ENCODE measurements around the gene UTP14A.
A peak's percentile ranks its signal among the peaks of the same experiment; 100 is the strongest.

Gene UTP14A

DNA sequence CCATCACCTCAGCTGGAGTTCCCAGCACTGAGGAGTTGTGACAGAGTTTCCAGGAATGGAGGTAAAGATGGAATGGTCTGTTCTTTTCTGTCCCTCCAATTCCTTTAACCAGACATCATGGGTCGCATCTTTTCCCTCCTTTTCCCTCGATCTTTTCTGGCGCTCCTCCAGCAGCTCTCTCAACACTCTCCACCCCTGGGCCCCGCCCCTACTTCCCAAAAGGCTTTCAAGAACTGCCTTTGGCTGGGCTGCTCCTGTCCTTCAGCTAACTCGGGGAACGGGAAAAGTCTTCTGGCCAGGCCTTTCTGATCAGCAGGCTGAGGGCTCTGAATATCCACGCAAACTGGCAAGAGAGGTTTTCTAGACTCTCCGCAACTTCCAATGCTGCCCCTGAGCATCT is 34.0 kb downstream of the UTP14A start:
- no peaks in the 10 kb centered on the region for H3K27me3 ChIP-seq (ENCODE audit: control insufficient read depth in 1 of 2, insufficient read depth in 2 of 2, low read length in 2 of 2)
- H3K4me3 ChIP-seq (ENCODE audit: low read depth in 1 of 2, low read length in 2 of 2): no peak overlapping the region
- H3K4me1 ChIP-seq (ENCODE audit: control insufficient read depth in 1 of 2, insufficient read depth in 2 of 2, low read length in 2 of 2): no peaks in the 10 kb centered on the region
- no peak overlapping the region for H3K9ac ChIP-seq (ENCODE audit: low read depth in 1 of 2, low read length in 2 of 2)
- H3K9me3 ChIP-seq (ENCODE audit: control insufficient read depth in 1 of 2, low read length in 2 of 2): no peaks in the 10 kb centered on the region
- H3K27ac ChIP-seq (ENCODE audit: low read depth, low read length): no peak overlapping the region
- no peaks in the 10 kb centered on the region for H3K36me3 ChIP-seq (ENCODE audit: control insufficient read depth in 1 of 2, insufficient read depth in 2 of 2, low read length in 2 of 2)

DNA sequence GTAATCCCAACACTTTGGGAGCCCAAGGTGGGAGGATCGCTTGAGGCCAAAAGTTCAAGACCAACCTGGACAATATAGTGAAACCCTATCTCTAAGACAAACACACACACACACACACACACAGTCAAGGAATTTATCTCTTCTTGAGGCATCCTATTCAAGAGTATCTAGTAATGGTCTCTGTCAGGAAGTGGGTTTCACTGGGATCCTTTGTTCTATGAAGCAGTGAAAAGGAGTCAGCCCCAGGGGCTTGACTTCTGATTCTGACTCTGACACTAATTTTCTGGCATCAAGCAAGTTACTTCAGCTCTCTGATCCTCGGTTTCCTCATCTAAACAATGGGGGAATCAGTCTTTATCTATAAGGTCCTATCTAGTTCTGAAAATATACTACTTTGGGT is 34.8 kb downstream of the UTP14A start:
- Histone ChIP-seq H3K9me3 (ENCODE audit: control insufficient read depth in 1 of 2, low read length in 2 of 2) (no peaks in the 10 kb centered on the region), H3K27me3 (ENCODE audit: control insufficient read depth in 1 of 2, insufficient read depth in 2 of 2, low read length in 2 of 2) (no peaks in the 10 kb centered on the region), H3K27ac (ENCODE audit: low read depth, low read length) (no peak overlapping the region), H3K9ac (ENCODE audit: low read depth in 1 of 2, low read length in 2 of 2) (no peak overlapping the region), H3K4me1 (ENCODE audit: control insufficient read depth in 1 of 2, insufficient read depth in 2 of 2, low read length in 2 of 2) (no peaks in the 10 kb centered on the region), H3K36me3 (ENCODE audit: control insufficient read depth in 1 of 2, insufficient read depth in 2 of 2, low read length in 2 of 2) (no peaks in the 10 kb centered on the region), H3K4me3 (ENCODE audit: low read depth in 1 of 2, low read length in 2 of 2) (no peak overlapping the region)

DNA sequence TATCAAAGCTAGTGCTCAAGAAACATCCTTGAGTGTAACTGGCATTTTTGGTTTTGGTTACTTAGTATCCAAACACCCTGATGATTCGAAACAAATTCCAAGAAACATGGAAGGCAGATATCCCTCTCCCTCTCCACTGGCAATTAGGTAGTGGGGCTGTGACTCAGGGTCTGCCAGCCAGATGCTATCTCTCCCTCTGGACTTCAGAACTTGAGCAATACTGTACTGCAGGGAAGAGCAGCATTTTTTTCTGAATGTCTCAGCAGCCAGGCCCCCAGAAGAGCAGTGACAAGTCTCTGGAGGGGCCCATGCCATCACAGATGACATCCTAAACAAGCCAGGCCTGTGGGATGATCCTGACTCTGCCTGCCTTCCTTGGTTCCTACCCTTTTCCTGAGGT is 39.2 kb downstream of the UTP14A start:
- Histone ChIP-seq H3K27me3 (ENCODE audit: control insufficient read depth in 1 of 2, insufficient read depth in 2 of 2, low read length in 2 of 2) (no peaks in the 10 kb centered on the region), H3K36me3 (ENCODE audit: control insufficient read depth in 1 of 2, insufficient read depth in 2 of 2, low read length in 2 of 2) (no peaks in the 10 kb centered on the region), H3K4me3 (ENCODE audit: low read depth in 1 of 2, low read length in 2 of 2) (no peak overlapping the region), H3K4me1 (ENCODE audit: control insufficient read depth in 1 of 2, insufficient read depth in 2 of 2, low read length in 2 of 2) (no peaks in the 10 kb centered on the region), H3K9ac (ENCODE audit: low read depth in 1 of 2, low read length in 2 of 2) (no peak overlapping the region), H3K27ac (ENCODE audit: low read depth, low read length) (no peak overlapping the region), H3K9me3 (ENCODE audit: control insufficient read depth in 1 of 2, low read length in 2 of 2) (no peaks in the 10 kb centered on the region)

DNA sequence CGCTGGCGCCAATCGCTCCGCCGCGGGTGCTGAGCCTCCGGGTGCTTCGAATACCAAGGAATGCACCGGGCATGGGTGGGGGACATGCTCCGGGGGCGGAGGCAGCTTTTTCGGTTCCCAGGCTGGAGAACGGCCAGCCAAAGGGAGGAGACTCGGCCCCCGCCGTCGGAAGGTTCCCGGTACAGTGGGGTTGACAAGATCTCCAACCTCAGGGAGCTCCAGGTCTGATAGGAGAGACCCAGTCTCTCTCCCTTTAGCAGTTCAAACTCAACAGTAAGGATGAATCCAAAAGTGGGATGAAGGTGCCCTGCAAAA is 47.3 kb downstream of the UTP14A start:
- Histone ChIP-seq H3K36me3 (ENCODE audit: control insufficient read depth in 1 of 2, insufficient read depth in 2 of 2, low read length in 2 of 2) (no peaks in the 10 kb centered on the region), H3K4me3 (ENCODE audit: low read depth in 1 of 2, low read length in 2 of 2) (no peak overlapping the region), H3K9ac (ENCODE audit: low read depth in 1 of 2, low read length in 2 of 2) (no peak overlapping the region), H3K27me3 (ENCODE audit: control insufficient read depth in 1 of 2, insufficient read depth in 2 of 2, low read length in 2 of 2) (no peaks in the 10 kb centered on the region), H3K27ac (ENCODE audit: low read depth, low read length) (no peak overlapping the region), H3K9me3 (ENCODE audit: control insufficient read depth in 1 of 2, low read length in 2 of 2) (no peaks in the 10 kb centered on the region), H3K4me1 (ENCODE audit: control insufficient read depth in 1 of 2, insufficient read depth in 2 of 2, low read length in 2 of 2) (peaks cover 0 to 7% of the 10 kb centered on the region in 2 donors)

DNA sequence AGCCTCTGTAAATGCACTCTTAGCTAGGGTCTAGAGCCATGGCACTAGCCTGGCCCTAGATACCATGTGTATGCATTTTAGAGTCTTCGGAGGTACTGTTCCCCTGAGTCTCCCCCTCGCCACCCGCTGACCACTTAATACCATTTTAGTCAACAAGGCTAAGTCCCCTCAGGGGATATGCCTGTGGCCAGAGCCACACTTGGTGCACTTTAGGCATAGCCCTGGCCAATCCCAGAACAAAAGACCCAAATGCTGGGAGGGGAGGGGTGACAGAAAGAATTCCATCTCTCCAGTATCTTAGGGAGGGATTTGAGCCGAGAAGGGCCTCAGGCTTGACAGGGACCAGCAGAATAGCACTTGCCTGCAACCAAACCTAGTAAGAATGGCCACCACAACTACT is 47.9 kb downstream of the UTP14A start:
- Histone ChIP-seq H3K9ac (ENCODE audit: low read depth in 1 of 2, low read length in 2 of 2) (no peak overlapping the region), H3K27ac (ENCODE audit: low read depth, low read length) (no peak overlapping the region), H3K27me3 (ENCODE audit: control insufficient read depth in 1 of 2, insufficient read depth in 2 of 2, low read length in 2 of 2) (no peaks in the 10 kb centered on the region), H3K4me3 (ENCODE audit: low read depth in 1 of 2, low read length in 2 of 2) (no peak overlapping the region), H3K9me3 (ENCODE audit: control insufficient read depth in 1 of 2, low read length in 2 of 2) (no peaks in the 10 kb centered on the region), H3K36me3 (ENCODE audit: control insufficient read depth in 1 of 2, insufficient read depth in 2 of 2, low read length in 2 of 2) (no peaks in the 10 kb centered on the region), H3K4me1 (ENCODE audit: control insufficient read depth in 1 of 2, insufficient read depth in 2 of 2, low read length in 2 of 2) (peaks cover 5 to 7% of the 10 kb centered on the region in 2 donors)

DNA sequence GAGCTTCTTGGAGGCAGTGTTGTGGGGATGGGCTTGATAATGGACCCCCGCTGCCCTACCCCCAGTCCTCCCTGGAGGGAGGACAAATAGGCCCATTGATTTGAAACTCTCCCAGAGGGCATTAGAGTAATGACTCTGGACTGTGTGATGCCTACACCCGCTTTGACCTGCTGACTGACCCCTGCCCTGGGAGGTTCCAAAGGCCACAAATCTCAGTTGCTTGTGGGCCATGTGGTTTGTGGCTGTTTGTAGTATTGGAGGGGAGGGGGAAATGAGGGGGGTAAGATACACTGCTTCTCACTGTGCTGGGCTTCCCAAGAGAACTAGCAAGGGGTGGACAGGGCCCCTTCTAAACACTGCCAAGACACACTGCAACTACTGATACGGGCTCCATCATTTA is 48.8 kb downstream of the UTP14A start:
- no peak overlapping the region for H3K9ac ChIP-seq (ENCODE audit: low read depth in 1 of 2, low read length in 2 of 2)
- no peak overlapping the region for H3K4me3 ChIP-seq (ENCODE audit: low read depth in 1 of 2, low read length in 2 of 2)
- H3K9me3 ChIP-seq (ENCODE audit: control insufficient read depth in 1 of 2, low read length in 2 of 2): no peaks in the 10 kb centered on the region
- H3K27ac ChIP-seq (ENCODE audit: low read depth, low read length): no peak overlapping the region
- H3K4me1 ChIP-seq (ENCODE audit: control insufficient read depth in 1 of 2, insufficient read depth in 2 of 2, low read length in 2 of 2): peaks cover 7 to 14% of the 10 kb centered on the region in 2 donors
- no peaks in the 10 kb centered on the region for H3K36me3 ChIP-seq (ENCODE audit: control insufficient read depth in 1 of 2, insufficient read depth in 2 of 2, low read length in 2 of 2)
- H3K27me3 ChIP-seq (ENCODE audit: control insufficient read depth in 1 of 2, insufficient read depth in 2 of 2, low read length in 2 of 2): no peaks in the 10 kb centered on the region

DNA sequence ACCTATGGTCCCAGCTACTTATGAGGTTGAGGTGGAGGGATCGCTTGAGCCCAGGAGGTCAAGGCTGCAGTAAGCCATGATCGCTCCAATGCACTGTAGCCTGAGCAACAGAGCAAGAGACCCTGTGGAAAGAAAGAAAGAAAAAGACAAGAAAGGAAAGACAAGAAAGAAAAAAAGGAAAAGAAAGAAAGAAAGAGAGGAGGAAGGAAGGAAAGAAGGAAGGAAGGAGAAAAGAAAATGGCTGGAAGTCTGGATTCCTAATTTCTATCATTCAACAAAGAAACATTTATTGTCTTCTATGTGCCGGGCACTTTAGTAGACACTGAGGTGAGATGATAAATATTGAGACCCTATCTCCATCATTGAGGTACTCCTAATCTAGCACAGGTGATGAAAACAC is 49.7 kb downstream of the UTP14A start:
- Histone ChIP-seq H3K27me3 (ENCODE audit: control insufficient read depth in 1 of 2, insufficient read depth in 2 of 2, low read length in 2 of 2) (no peaks in the 10 kb centered on the region), H3K4me1 (ENCODE audit: control insufficient read depth in 1 of 2, insufficient read depth in 2 of 2, low read length in 2 of 2) (peaks cover 10 to 16% of the 10 kb centered on the region in 2 donors)

DNA sequence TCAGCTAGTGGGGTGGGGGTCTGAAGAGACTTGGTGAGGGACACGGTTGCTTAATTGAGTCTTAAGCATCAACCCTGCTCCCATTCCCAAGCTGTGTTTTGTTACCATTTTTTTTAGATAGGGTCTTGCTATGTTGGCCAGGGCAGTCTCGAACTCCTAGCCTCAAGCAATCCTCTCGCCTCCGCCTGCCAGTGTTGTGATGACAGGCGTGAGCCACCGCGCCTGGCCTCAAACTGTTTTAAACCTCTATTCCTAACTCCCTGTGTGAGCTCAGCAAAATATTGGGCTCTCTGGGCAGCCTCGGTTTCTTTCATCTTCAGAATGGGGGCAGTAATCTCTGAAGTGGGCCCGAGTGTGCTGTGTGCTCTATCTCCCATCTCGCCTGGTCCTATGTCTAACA is 50.2 kb downstream of the UTP14A start:
- Histone ChIP-seq H3K36me3 (ENCODE audit: control insufficient read depth in 1 of 2, insufficient read depth in 2 of 2, low read length in 2 of 2) (no peaks in the 10 kb centered on the region), H3K27me3 (ENCODE audit: control insufficient read depth in 1 of 2, insufficient read depth in 2 of 2, low read length in 2 of 2) (no peaks in the 10 kb centered on the region), H3K9ac (ENCODE audit: low read depth in 1 of 2, low read length in 2 of 2) (no peak overlapping the region), H3K4me3 (ENCODE audit: low read depth in 1 of 2, low read length in 2 of 2) (no peak overlapping the region), H3K4me1 (ENCODE audit: control insufficient read depth in 1 of 2, insufficient read depth in 2 of 2, low read length in 2 of 2) (peaks cover 10 to 16% of the 10 kb centered on the region in 2 donors), H3K9me3 (ENCODE audit: control insufficient read depth in 1 of 2, low read length in 2 of 2) (no peaks in the 10 kb centered on the region), H3K27ac (ENCODE audit: low read depth, low read length) (no peak overlapping the region)

More for the DNA sequence above, 49.7 kb downstream of the UTP14A start:
- Histone ChIP-seq H3K9ac (ENCODE audit: low read depth in 1 of 2, low read length in 2 of 2) (no peak overlapping the region), H3K4me3 (ENCODE audit: low read depth in 1 of 2, low read length in 2 of 2) (no peak overlapping the region), H3K36me3 (ENCODE audit: control insufficient read depth in 1 of 2, insufficient read depth in 2 of 2, low read length in 2 of 2) (no peaks in the 10 kb centered on the region), H3K9me3 (ENCODE audit: control insufficient read depth in 1 of 2, low read length in 2 of 2) (no peaks in the 10 kb centered on the region), H3K27ac (ENCODE audit: low read depth, low read length) (no peak overlapping the region)

DNA sequence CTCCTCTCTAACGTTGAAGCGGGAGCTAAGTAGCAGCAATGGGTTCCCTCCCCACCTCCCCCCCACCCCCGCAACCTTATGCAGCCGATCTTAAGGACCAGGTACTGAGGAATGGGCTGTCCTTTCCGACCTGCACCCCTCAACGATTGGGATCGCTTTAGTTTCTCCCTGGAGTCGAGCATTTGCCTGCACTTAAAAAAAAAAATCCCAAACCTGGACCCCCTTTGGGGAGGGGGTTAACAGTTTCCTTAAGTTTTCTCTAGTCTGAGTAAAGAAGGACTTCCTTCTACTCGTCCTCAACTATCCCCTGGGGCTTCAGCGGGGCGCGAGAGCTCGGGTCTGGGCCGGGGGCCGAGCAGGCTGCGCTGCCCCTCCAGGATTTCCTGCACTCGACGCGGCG is 50.8 kb downstream of the UTP14A start:
- H3K4me1 ChIP-seq (ENCODE audit: control insufficient read depth in 1 of 2, insufficient read depth in 2 of 2, low read length in 2 of 2): peaks cover 14 to 16% of the 10 kb centered on the region in 2 donors

DNA sequence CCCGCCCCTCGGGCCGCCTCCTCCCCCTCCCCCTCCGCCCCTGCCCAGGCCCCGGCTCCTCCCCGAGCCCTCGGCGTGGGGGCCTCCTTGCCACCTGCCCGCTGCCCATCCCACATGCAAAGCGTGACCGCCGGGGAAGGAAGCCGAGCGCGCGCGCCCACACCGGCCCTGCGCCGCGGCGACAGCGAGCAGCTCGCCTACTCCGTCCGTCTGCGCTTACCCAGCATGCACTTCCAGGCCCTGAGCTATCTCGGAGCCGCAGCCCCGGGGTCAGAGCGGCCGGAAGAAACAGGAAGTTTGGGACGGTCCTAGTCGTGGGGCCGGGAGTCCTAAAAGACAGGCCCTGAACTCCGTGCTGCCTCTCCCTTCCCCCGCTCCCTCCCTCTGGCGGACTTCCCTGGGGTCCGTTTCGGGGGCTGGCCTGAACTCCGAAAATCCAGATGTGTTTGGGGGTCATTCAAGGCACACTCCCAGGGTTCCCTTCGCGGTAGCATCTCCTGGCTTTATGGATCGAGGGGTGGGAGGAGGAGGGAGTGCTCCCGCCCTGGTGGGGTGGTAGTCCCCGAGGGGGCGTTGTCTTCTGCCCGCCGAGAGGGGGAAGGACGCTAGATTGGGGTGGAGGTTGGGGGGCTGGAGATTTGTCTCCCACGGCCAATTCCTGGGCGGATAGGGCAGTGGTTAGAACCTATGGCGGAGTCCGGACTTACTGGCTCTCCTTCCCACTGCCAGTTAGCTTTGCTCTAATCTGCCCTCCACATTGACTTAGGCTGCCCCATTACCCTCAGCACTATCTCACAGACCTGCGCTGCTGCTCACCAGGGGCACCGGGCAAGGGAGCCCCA is 51.5 kb downstream of the UTP14A start:
- Histone ChIP-seq H3K27ac (ENCODE audit: low read depth, low read length) (no peak overlapping the region), H3K27me3 (ENCODE audit: control insufficient read depth in 1 of 2, insufficient read depth in 2 of 2, low read length in 2 of 2) (no peaks in the 10 kb centered on the region), H3K4me1 (ENCODE audit: control insufficient read depth in 1 of 2, insufficient read depth in 2 of 2, low read length in 2 of 2) (peaks cover 16% of the 10 kb centered on the region in 2 donors), H3K9me3 (ENCODE audit: control insufficient read depth in 1 of 2, low read length in 2 of 2) (no peaks in the 10 kb centered on the region), H3K36me3 (ENCODE audit: control insufficient read depth in 1 of 2, insufficient read depth in 2 of 2, low read length in 2 of 2) (no peaks in the 10 kb centered on the region), H3K9ac (ENCODE audit: low read depth in 1 of 2, low read length in 2 of 2) (peak overlapping the region in 1 of 2 donors; percentile 54), H3K4me3 (ENCODE audit: low read depth in 1 of 2, low read length in 2 of 2) (peak overlapping the region; percentile 55 to 69)

More for the DNA sequence above, 50.8 kb downstream of the UTP14A start:
- Histone ChIP-seq H3K36me3 (ENCODE audit: control insufficient read depth in 1 of 2, insufficient read depth in 2 of 2, low read length in 2 of 2) (no peaks in the 10 kb centered on the region), H3K4me3 (ENCODE audit: low read depth in 1 of 2, low read length in 2 of 2) (peak overlapping the region in 1 of 2 donors; percentile 48), H3K27me3 (ENCODE audit: control insufficient read depth in 1 of 2, insufficient read depth in 2 of 2, low read length in 2 of 2) (no peaks in the 10 kb centered on the region), H3K27ac (ENCODE audit: low read depth, low read length) (no peak overlapping the region), H3K9ac (ENCODE audit: low read depth in 1 of 2, low read length in 2 of 2) (no peak overlapping the region), H3K9me3 (ENCODE audit: control insufficient read depth in 1 of 2, low read length in 2 of 2) (no peaks in the 10 kb centered on the region)
